ENCODE data around the gene DHX30. TPM values are rescaled to one million over a fixed set of nuclear protein-coding genes. Genes with fewer than 3 reads are reported as not detected.

DHX30 gene
- total RNA-seq, 1 donor from 2014 or later = 68.7 TPM

DNA sequence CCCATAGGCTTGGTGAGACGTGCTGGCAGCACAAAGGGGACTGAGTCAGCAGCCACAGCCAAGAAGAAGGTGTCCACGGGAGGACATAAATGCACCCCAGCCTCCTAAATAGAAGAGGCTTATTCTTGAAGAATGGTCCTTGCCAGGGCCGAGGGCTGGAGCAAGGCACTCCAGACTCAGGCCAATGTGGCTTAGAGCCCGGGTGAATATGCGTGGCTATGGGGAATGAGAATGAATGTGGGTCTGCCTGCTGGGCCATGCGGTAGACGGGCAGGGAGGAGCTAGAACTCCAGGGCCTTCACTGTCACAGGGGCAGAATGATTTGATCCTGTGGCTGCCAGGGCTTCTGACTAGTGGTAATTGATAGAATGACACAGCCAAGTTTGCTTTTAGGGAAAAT is 34.0 kb downstream of the DHX30 start:
- Mint-ChIP-seq H3K27me3 (ENCODE audit: unreplicated experiment) (peaks cover 3% of the 10 kb centered on the region), H3K4me1 (ENCODE audit: unreplicated experiment) (no peaks in the 10 kb centered on the region), H3K27ac (ENCODE audit: unreplicated experiment) (no peak overlapping the region), H3K9me3 (ENCODE audit: unreplicated experiment) (no peaks in the 10 kb centered on the region), H3K4me3 (ENCODE audit: unreplicated experiment) (no peak overlapping the region), H3K36me3 (ENCODE audit: low read depth, unreplicated experiment) (peaks cover 44% of the 10 kb centered on the region)
- TF ChIP-seq, protein P1, sequence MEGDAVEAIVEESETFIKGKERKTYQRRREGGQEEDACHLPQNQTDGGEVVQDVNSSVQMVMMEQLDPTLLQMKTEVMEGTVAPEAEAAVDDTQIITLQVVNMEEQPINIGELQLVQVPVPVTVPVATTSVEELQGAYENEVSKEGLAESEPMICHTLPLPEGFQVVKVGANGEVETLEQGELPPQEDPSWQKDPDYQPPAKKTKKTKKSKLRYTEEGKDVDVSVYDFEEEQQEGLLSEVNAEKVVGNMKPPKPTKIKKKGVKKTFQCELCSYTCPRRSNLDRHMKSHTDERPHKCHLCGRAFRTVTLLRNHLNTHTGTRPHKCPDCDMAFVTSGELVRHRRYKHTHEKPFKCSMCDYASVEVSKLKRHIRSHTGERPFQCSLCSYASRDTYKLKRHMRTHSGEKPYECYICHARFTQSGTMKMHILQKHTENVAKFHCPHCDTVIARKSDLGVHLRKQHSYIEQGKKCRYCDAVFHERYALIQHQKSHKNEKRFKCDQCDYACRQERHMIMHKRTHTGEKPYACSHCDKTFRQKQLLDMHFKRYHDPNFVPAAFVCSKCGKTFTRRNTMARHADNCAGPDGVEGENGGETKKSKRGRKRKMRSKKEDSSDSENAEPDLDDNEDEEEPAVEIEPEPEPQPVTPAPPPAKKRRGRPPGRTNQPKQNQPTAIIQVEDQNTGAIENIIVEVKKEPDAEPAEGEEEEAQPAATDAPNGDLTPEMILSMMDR (IDR thresholded peaks at IDR 0.05; ENCODE audit: unreplicated experiment) = no peak
- DNase-seq (ENCODE audit: low spot score) = no peak

DNA sequence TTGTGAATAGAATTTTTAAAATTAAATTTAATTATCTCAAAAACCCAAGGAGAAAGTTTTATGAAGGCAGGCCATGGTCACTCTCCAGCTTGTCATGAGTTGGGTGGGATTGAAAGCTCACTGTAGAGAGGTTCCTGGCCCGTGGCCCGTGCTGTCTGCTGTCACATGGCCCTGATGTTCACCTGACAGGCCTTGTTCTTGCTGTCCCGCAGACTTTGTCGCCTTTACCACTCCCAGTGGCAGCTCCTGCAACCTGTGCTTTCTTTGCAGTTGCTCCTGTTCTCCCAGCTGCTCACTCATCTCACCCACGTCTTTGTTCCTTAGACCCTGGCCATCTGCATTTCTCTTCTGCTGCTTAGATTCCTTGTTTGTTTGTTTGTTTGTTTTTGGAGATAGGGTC is 35.6 kb downstream of the DHX30 start:
- Mint-ChIP-seq H3K27ac (ENCODE audit: unreplicated experiment) (no peak overlapping the region), H3K4me3 (ENCODE audit: unreplicated experiment) (no peak overlapping the region), H3K36me3 (ENCODE audit: low read depth, unreplicated experiment) (peaks cover 44% of the 10 kb centered on the region), H3K9me3 (ENCODE audit: unreplicated experiment) (no peaks in the 10 kb centered on the region), H3K4me1 (ENCODE audit: unreplicated experiment) (no peaks in the 10 kb centered on the region), H3K27me3 (ENCODE audit: unreplicated experiment) (peaks cover 3% of the 10 kb centered on the region)
- DNase-seq (ENCODE audit: low spot score) = no peak
- TF ChIP-seq, protein P1 (IDR thresholded peaks at IDR 0.05; ENCODE audit: unreplicated experiment) = no peak

DNA sequence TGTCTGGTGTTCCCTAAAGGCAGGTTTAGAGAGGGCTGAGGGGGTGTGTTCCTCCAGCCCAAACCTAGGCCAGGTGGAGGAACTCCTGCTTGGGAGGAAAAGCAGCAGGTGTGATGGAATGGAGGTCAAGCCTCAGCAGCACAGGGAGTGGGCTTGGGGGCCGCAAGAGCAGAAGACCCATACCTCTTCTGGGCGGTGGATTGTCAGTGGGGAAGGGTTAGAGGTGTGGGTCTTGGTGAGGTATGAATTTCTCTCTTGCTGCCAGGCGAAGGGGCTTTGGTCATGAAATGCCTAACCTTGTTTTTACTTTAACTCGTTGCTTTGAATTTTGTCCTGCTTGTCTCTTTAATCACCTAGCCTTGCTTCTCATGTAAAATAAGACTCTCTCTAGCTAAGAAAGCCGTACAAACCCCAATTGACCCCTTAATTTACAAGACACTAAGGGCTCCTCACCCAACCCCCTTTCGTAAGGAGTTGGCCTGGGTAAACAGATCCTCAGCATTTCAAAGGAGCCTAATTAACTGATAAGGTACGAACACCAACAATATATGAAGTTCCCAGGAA is 38.9 kb downstream of the DHX30 start:
- H3K4me1 Mint-ChIP-seq (ENCODE audit: unreplicated experiment) = no peaks in the 10 kb centered on the region
- H3K4me3 Mint-ChIP-seq (ENCODE audit: unreplicated experiment) = no peak overlapping the region
- DNase-seq (ENCODE audit: low spot score) = no peak
- H3K9me3 Mint-ChIP-seq (ENCODE audit: unreplicated experiment) = no peaks in the 10 kb centered on the region
- TF ChIP-seq, protein P1 (IDR thresholded peaks at IDR 0.05; ENCODE audit: unreplicated experiment) = no peak
- peaks cover 40% of the 10 kb centered on the region for H3K36me3 Mint-ChIP-seq (ENCODE audit: low read depth, unreplicated experiment)
- no peak overlapping the region for H3K27ac Mint-ChIP-seq (ENCODE audit: unreplicated experiment)
- H3K27me3 Mint-ChIP-seq (ENCODE audit: unreplicated experiment) = peaks cover 3% of the 10 kb centered on the region

- Mint-ChIP-seq H3K4me1 (ENCODE audit: unreplicated experiment) (no peaks in the 10 kb centered on the region), H3K27ac (ENCODE audit: unreplicated experiment) (no peak overlapping the region), H3K27me3 (ENCODE audit: unreplicated experiment) (peaks cover 17% of the 10 kb centered on the region), H3K9me3 (ENCODE audit: unreplicated experiment) (no peaks in the 10 kb centered on the region), H3K4me3 (ENCODE audit: unreplicated experiment) (no peak overlapping the region), H3K36me3 (ENCODE audit: low read depth, unreplicated experiment) (peaks cover 41% of the 10 kb centered on the region)
- no peak for DNase-seq (ENCODE audit: low spot score)
- TF ChIP-seq, protein P1 (IDR thresholded peaks at IDR 0.05; ENCODE audit: unreplicated experiment) = no peak
These were observed 43.4 kb downstream of the DHX30 start for GRCh38 chr3:47846186-47846879.

- Mint-ChIP-seq H3K4me3 (ENCODE audit: unreplicated experiment) (no peak overlapping the region), H3K27me3 (ENCODE audit: unreplicated experiment) (peaks cover 16% of the 10 kb centered on the region), H3K4me1 (ENCODE audit: unreplicated experiment) (no peaks in the 10 kb centered on the region), H3K9me3 (ENCODE audit: unreplicated experiment) (no peaks in the 10 kb centered on the region), H3K36me3 (ENCODE audit: low read depth, unreplicated experiment) (peaks cover 37% of the 10 kb centered on the region), H3K27ac (ENCODE audit: unreplicated experiment) (no peak overlapping the region)
- TF ChIP-seq, protein P1 (IDR thresholded peaks at IDR 0.05; ENCODE audit: unreplicated experiment) = no peak
- no peak for DNase-seq (ENCODE audit: low spot score)
These were observed 43.9 kb downstream of the DHX30 start for GRCh38 chr3:47846880-47847248.

All from endothelial cell (in vitro differentiated cells).